Measurements from ENCODE around the gene ANO8.

The ANO8 gene

DNA sequence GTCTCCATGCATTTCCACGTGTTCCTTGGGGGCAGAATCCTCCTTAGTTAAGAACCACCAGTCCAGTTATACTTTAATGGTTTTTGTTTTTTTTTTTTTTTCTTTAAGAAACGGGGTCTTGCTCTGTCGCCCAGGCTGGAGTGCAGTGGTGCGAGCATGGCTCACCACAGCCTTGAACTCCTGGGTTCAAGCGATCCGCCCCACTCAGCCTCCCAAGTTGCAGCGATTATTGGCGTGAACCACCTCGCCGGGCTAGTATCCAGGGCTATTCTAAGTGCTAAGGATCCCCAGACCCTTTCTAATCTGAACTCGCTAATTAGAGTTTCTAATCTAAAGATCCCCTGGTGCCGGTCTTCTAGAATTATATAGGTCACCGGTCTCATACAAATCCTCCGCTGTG lies 41.0 kb downstream of the ANO8 start:
- in situ Hi-C loops (cut with MboI; ENCODE audit: low sequenced_read_pairs, unreplicated experiment) = loop anchor here (10.0 kb wide), 1 partner anchor 91 kb away; no protein-coding TSS in a partner anchor

DNA sequence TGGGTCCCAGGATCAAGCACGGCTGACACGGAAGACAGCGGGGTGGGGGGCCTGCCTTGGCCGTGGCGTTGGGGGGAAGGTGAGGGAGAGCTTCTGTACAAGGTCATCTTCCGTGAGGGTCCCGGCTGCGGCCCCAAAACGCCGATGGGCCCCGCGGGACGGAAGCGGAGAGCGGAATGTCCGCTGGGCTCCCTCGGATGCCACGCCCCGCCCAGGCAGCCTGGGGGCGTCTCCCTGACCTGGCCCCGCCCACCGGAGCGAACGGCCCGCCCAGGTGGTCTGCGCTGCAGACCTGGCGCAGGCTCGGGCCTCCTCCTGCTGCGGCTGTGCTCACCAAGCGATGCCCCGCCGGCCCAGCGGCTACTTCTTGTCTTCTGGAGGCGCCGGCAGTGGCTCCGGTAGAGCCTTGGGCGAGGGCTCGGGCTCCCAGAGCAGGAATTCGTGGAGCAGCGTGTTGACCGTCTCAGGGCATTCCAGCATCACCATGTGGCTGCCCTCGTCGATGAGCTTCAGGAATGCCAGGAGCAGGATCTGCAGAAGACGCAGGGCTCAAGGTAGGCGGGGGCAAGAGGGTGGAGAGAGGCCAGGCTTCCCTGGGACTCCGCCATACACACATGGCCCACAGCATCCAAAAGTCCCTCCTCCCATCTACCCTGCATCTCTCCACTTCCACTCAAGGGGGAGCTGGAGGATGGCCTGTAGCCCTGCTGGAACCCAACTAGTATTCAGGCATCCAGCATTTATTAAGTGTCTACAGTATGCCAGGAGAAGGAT lies 42.2 kb downstream of the ANO8 start:
- TF ChIP-seq CTCF (IDR thresholded peaks at IDR 0.05; ENCODE audit: borderline replicate concordance, control extremely low read depth, extremely low read depth, insufficient read depth, missing control alignments) = peak; percentile 85
- in situ Hi-C loops (cut with MboI; ENCODE audit: low sequenced_read_pairs, unreplicated experiment) = loop anchor here (10.0 kb wide), 1 partner anchor 92 kb away; no protein-coding TSS in a partner anchor
- peak; percentile 98 for DNase-seq (ENCODE audit: low spot score)

More for the DNA sequence above, 41.0 kb downstream of the ANO8 start:
- no peak for DNase-seq (ENCODE audit: low spot score)
- TF ChIP-seq CTCF (IDR thresholded peaks at IDR 0.05; ENCODE audit: borderline replicate concordance, control extremely low read depth, extremely low read depth, insufficient read depth, missing control alignments) = no peak

DNA sequence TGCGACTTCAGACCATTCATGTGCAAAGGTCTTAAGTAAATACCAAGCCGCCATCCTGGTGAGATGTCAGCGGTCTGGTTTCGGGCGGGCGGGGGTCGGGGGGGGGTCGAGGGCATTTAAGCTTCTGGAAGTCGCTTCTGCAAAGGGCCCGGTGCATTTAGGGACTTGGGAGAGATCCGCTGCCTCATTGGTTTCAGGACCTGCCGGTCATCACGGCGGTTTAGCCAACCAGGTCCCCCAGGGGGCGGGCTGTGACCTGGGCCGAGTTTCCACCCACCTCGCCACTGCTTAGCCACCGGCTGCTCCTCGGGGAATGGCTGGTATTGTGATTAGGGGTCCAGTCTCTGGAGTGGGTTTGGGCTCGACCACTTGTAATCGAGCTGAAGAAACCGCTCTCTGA lies 45.2 kb downstream of the ANO8 start:
- in situ Hi-C loops (cut with MboI; ENCODE audit: low sequenced_read_pairs, unreplicated experiment) = loop anchor here (10.0 kb wide), 1 partner anchor 225 kb away; no protein-coding TSS in a partner anchor
- peak; percentile 86 for DNase-seq (ENCODE audit: low spot score)
- no peak for TF ChIP-seq CTCF (IDR thresholded peaks at IDR 0.05; ENCODE audit: borderline replicate concordance, control extremely low read depth, extremely low read depth, insufficient read depth, missing control alignments)

DNA sequence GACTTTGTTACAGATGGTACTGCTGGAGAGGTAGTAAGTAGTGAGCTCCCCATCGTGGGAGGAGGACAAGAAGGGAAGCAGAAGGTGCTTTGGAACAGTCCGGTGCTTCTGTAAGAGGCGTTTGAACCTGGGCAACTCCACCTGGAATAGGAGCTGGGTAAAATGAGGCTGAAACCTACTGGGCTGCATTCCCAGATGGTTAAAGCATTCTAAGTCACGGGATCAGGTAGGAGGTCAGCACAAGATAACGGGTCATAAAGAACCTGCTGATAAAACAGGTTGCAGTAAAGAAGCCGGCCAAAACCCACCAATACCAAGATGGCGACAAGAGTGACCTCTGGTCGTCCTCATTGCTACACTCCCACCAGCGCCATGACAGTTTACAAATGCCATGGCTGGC lies 47.9 kb downstream of the ANO8 start:
- no peak for TF ChIP-seq CTCF (IDR thresholded peaks at IDR 0.05; ENCODE audit: borderline replicate concordance, control extremely low read depth, extremely low read depth, insufficient read depth, missing control alignments)
- in situ Hi-C loops (cut with MboI; ENCODE audit: low sequenced_read_pairs, unreplicated experiment) = loop anchor here (10.0 kb wide), 1 partner anchor 222 kb away; no protein-coding TSS in a partner anchor
- DNase-seq (ENCODE audit: low spot score) = no peak

DNA sequence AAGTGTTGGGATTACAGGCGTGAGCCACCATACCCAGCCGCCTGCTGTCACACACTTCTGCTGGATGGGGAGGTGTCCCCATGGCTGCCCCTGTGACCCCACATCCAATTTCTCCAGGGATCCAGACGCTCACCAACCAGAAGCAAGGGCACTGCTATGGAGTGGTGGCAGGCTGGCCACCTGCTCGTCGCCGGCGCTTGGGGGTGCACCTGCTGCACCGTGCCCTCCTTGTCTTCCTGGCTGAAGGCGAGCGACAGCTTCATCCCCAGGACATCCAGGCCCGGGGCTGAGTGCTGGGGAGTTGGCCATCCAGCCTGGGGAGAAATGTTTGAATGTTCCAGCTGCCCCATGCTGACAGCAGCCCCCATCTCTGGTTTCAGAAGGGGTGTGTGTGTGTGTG lies 48.4 kb downstream of the ANO8 start:
- no peak for DNase-seq (ENCODE audit: low spot score)
- no peak for TF ChIP-seq CTCF (IDR thresholded peaks at IDR 0.05; ENCODE audit: borderline replicate concordance, control extremely low read depth, extremely low read depth, insufficient read depth, missing control alignments)
- in situ Hi-C loops (cut with MboI; ENCODE audit: low sequenced_read_pairs, unreplicated experiment) = loop anchor here (10.0 kb wide), 1 partner anchor 221 kb away; no protein-coding TSS in a partner anchor

DNA sequence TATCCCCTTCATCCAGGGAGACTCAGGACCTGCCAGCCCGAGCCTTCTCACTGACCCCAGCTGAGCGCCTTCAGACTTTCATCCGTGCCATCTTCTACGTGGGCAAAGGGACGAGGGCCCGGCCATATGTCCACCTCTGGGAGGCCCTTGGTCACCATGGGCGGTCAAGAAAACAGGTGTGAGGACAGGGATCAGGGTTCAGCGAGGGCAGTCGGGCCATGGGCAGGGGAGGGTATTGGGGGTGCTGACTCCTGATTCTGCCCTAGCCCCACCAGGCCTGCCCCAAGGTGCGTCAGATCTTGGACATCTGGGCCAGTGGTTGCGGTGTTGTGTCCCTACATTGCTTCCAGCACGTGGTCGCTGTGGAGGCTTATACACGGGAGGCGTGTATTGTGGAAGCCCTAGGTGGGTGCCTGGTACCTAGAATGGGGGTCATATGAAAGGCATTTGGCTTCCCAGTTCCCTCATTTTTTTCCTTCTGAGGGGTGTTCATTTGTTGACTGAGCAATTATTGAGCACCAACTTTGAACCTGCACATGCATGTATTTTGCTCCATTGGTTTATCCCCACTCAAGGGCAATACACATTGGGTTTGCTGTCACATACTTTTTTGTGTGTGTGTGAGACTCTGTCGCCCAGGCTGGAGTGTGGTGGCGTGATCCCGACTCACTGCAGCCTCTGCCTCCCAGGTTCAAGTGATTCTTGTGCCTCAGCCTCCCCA lies 49.1 kb downstream of the ANO8 start:
- no peak for TF ChIP-seq CTCF (IDR thresholded peaks at IDR 0.05; ENCODE audit: borderline replicate concordance, control extremely low read depth, extremely low read depth, insufficient read depth, missing control alignments)
- no peak for DNase-seq (ENCODE audit: low spot score)
- in situ Hi-C loops (cut with MboI; ENCODE audit: low sequenced_read_pairs, unreplicated experiment) = loop anchor here (10.0 kb wide), 1 partner anchor 221 kb away; no protein-coding TSS in a partner anchor
